Measurements from ENCODE around the gene MYBBP1A.

MYBBP1A gene

DNA sequence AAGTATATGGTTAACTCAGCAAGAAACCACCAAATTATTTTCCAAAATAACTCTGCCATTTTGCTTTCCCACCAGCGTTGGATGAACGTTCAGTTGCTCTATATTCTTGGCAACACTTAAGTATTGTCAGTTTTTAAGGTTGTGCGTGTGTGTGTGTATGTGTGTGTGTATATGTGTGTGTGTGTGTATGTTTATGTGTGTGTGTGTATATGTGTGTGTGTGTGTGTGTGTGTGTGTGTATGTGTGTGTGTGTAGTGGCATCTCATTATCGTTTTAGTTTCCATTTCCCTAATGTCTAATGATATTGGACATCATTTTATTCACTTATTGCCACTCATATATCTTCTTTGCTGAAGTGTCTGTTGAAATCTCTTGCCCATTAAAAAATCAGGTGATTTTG lies 17.9 kb upstream of the MYBBP1A start:
- DNase-seq (ENCODE audit: low spot score): no peak

GRCh38 chr17:4572131-4572530 lies 16.9 kb upstream of the MYBBP1A start:
- DNase-seq (ENCODE audit: low spot score): no peak

DNA sequence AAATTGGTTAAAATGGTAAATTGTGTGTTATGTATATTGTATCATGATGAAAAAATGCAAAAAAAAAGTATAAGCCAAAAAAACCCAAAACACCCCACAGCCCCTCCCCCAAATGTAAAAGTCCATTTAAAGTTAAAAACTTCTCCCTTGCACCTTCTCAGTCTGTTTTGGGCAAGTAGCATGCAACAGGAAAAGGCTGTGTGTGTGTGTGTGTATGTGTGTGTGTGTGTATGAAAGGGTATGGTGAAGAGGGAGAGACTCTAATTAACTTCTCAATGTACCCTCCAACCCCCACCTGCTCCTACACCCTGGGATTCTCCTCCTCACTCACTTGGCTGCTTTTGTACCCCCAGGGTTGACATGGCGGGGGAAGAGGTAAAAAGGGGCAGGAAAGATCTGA lies 14.4 kb upstream of the MYBBP1A start:
- DNase-seq (ENCODE audit: low spot score): no peak

DNA sequence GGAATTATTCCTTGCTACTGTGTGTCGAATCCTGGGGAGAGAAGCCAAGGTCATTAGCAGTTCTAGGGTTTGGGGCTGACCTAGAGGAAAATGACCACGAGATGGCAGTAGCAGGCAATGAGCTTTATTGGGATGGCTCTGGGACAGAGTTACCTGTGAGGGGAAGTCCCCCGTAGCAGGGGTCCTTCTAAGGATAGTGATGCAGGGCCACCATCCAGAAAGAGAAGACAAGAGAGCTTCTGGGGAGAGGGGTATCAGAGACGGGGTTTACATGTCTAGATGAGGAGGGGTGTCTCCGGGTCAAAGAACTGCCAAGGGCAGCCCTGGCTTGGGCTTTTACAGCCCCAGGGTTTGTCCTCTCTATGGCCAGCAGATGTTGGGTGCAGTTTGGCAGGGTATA lies 11.6 kb upstream of the MYBBP1A start:
- DNase-seq (ENCODE audit: low spot score): peak; percentile 65

GRCh38 chr17:4565209-4566141 lies 10.3 kb upstream of the MYBBP1A start:
- DNase-seq (ENCODE audit: low spot score): peak; percentile 77

- no peak for DNase-seq (ENCODE audit: low spot score)
Measured at GRCh38 chr17:4562015-4562969, 7.1 kb upstream of the MYBBP1A start.

DNA sequence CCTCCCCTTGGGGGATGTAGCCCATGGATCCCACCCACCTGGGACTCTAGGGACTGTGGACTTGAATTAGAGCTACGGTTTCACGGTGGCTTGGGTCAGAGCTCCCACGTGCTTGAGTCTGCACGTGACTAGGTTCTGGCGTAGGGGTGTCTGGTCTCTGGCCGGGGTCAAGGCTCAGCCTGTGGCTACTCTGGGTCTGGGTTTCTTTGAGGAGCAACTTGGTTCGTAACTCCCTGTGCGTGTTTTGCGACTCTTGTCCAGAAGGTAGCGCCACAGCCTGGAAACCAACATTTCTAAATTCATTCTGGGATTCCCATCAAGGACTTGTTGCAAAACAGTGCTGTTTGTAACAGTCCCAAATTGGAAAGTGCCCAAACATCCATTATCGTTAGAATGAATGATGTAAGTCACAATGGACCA lies 5.7 kb upstream of the MYBBP1A start:
- no peak for DNase-seq (ENCODE audit: low spot score)

- DNase-seq (ENCODE audit: low spot score): no peak
Measured at GRCh38 chr17:4560421-4560820, 5.2 kb upstream of the MYBBP1A start, which contains the start of gene GGT6. TSS of gene GGT6 (minus strand) at chr17:4560577. CDS start at chr17:4560521, 56 bp downstream.

GRCh38 chr17:4559966-4560365 lies 4.8 kb upstream of the MYBBP1A start:
- DNase-seq (ENCODE audit: low spot score): no peak

GRCh38 chr17:4559139-4559791 lies 4.1 kb upstream of the MYBBP1A start:
- DNase-seq (ENCODE audit: low spot score): no peak

DNA sequence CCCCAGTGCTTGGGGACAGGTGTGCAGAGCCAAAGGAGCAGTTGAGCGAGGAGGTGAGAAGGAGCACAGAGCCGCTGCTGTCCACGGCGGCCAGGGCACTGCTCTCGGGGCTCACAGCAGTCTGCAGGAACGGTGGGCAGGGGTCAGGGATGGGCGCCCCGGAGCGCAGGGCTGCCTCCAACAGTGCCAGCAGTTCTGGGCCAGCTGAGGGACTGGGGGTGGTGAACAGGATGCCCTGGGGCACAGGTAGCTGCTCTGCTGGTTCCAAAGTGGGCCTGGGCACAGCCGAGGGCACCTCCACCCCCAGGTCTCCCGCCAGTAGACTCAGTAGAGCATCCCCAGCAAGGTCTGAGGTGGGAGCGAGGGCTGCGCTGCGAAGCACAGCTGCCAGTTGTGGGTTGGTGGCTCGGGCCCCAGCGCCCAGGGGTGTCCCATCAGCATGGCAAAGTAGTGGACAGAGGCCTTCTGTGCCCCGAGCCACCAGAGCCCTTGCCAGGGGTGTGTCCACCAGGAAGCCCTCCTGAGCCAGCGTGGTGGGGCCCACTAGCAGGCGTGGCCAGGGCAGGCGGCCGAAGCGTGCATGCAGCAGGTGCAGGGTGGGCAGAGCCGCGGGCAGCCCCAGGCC lies 3.3 kb upstream of the MYBBP1A start:
- no peak for DNase-seq (ENCODE audit: low spot score)

DNA sequence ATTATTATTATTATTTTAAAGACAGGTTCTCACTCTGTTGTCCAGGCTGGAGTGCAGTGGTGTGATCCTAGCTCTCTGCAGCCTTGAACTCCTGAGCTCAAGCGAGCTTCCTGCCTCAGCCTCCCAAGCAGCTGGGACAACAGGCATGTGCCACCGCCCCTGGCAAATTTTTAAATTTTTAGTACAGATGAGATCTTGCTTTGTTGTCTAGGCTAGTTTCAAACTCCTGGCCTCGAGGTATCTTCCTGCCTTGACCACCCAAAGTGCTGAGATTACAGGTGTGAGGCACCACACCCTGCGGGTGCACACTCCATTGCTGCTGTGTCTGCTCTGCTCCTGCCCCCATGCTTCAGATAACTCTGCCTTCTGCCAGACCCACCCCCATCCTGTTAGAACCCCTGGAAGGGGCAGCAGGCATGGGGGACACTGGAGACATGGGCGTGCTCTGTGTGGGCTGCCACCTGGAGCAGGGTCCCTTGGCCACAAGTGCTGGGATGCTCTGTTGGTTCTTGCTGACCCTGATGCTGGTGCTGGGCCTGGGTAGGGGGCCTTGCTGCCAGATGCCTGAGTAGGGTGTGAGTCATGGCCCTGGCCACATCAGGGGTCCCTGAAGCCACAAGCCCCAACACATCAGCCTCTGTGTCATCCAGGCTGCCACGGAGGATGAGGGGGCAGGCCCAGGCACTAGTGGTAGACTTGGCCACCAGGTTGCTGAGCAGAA lies 2.6 kb upstream of the MYBBP1A start:
- DNase-seq (ENCODE audit: low spot score): no peak

DNA sequence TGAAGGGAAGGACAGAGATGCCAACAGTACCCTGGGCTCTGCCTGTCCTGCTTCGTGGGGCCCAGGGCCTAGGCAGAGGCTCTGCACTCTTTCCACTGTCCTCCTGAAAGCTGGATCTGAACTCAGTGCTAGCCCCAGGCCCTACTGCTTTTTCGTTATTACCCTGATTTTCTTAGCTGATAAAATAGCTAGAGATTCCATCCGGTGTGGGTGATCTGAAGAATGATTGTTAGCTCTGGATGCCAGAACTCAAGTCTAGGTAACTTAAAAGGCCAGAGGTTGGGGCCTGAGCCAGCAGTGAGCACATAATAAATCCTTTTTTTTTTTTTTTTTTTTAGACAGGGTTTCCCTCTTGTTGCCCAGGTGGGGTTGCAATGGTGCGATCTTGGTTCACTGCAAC lies 1.8 kb upstream of the MYBBP1A start:
- no peak for DNase-seq (ENCODE audit: low spot score)

DNA sequence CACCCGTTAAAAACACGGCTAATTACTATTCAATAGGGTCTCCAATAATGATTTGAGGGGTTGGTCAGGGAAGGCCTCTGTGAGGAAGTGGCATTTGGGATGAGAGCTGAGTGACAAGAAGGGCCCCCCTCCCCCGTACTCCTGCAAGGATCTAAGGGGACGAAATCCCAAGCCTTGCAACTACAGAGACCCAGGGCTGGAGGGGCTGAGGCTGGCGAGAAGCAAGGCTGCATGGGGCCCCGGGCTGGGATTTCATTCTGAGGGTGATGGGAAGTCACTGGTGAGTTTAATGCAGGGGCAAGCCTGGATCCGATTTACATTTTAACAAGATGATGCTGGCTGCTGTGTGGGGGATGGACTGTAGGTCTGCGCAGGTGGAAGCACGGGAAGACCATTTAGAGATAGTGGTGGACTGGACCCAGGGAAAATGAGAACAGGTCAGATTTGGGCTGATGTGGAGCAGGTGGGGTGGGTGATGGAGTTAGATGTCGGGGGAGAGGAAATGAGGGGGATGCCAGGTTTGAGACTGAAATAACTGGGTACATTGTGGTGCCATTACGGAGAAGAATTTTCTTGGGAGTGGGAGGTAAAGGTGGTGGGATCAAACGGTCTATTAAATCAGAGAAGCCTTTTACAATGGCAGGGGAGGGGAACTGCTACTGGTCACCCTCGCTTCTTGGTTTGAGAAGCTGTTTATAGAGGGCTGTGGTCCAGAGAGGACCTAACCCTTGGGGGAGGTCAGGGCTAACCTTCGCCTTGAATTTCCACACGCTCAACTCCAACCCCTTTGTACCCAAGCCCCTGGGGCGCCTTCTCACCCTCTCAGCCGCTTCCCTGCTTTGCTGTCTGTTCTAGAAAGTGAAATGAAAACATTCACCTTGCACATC lies 932 bp upstream of the MYBBP1A start:
- no peak for DNase-seq (ENCODE audit: low spot score)

DNA sequence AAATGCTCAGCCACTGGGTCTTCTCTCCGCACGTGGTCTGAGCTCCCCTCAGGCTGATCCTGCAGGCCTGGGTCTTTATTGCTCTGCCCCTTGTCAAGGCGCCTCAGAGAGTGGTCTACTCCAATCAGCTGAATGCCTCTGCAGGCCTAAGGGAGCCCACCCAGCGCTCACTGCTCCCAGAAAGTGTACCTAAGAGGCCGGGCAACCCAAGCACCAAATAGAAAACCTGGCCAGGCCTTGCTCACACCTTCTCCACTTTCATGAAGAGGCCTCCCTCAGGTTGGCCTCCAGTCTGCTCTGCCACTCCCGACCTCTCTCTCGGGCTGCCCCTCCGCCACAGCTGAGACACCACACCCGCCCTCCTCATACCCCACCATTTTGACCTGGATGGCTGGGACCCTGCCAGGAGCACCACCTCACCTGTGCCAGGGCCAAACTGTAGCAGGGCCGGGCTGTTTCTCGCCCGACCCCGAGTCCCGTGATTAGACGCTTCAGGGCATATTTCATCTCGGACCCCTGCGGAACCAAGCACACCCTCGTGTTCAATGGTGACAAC lies 665 bp downstream of the MYBBP1A start:
- DNase-seq (ENCODE audit: low spot score): no peak

GRCh38 chr17:4553669-4554068 lies 1.5 kb downstream of the MYBBP1A start:
- DNase-seq (ENCODE audit: low spot score): no peak

GRCh38 chr17:4551796-4552525 lies 3.2 kb downstream of the MYBBP1A start:
- no peak for DNase-seq (ENCODE audit: low spot score)

DNA sequence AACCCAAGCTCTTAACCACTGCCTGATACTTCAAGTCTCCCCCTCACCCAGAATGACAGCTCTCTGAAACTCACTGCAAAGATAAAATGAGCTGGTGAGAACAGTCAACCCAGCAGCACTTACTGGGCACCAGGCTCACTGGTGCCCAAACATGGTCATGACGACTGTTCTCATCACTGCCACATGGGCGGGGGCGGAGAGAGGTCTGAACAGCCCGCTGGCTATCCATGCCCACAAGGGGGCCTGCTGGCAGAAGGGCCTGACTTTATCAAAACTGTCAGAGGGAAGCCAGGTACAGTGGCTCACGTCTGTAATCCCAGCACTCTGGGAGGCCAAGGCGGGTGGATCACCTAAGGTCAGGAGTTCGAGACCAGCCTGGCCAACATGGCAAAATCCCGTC lies 4.0 kb downstream of the MYBBP1A start:
- DNase-seq (ENCODE audit: low spot score): no peak

DNA sequence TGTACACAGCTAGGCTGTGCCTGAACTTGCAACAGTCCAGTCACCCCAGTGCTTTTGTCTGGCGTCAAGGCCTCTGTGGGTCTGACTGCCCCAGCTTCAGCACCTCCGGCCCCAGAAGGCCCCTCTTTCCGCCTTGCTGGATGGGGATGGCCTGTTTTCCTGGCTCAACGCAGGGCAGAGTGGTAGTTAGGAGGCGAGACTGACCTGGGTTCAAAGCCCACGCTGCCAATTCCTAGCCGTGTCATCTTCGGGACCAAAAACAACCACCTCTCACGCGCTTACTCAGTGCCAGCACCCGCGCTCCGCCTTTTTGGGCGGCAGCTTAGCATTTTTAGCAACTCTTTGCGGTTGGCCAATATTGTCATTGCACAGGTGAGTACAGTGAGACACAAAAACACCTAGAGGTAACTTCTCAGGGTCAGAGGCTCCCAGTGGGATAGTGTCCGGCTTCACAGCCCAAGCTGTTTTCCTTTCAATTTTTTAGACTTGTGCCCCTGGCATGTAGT lies 4.6 kb downstream of the MYBBP1A start:
- DNase-seq (ENCODE audit: low spot score): no peak

Data from kidney tubule cell (primary cell).